ACC112 (cell line): ENCODE measurements around the gene AOPEP.
"Not testable (repeated sequence)": the region's sequence is repeated elsewhere in the genome, so short reads cannot be mapped to it uniquely, and the experiment has no call there.

Source experiments
- H2AFZ ChIP-seq: fragments of 200-600 bp; sonication (generic); one replicate; pipeline ENCODE4 v1.6.0; 2017; ENCODE audit warnings: antibody characterized with exemption, low read length; ENCODE audit not compliant: unreplicated experiment
- H3K27ac ChIP-seq: fragments of 200-600 bp; sonication (generic); 2 replicates; pipeline ENCODE4 v1.5.1; 2014; ENCODE audit warnings: low read depth, mild to moderate bottlenecking, antibody characterized with exemption, low read length, moderate library complexity
- H3K27me3 ChIP-seq: fragments of 200-600 bp; sonication (generic); 2 replicates; pipeline ENCODE4 v1.6.1; 2014; ENCODE audit warnings: mild to moderate bottlenecking, antibody characterized with exemption, low read length, moderate library complexity, mixed read lengths; ENCODE audit not compliant: insufficient read depth
- H3K36me3 ChIP-seq: fragments of 200-600 bp; sonication (generic); 2 replicates; pipeline ENCODE4 v1.6.1; 2016; ENCODE audit warnings: mild to moderate bottlenecking, antibody characterized with exemption, low read length, moderate library complexity, mixed read lengths; ENCODE audit not compliant: insufficient read depth
- H3K4me1 ChIP-seq: fragments of 200-600 bp; sonication (generic); one replicate; pipeline ENCODE4 v1.6.1; 2016; ENCODE audit warnings: low read length, mixed read lengths; ENCODE audit not compliant: insufficient read depth, unreplicated experiment, control insufficient read depth
- H3K4me3 ChIP-seq: fragments of 200-600 bp; sonication (generic); 2 replicates; pipeline ENCODE4 v1.5.1; 2014; ENCODE audit warnings: mild to moderate bottlenecking, low read depth, low read length
- H3K79me2 ChIP-seq: fragments of 200-600 bp; sonication (generic); one replicate; pipeline ENCODE4 v1.6.0; 2016; ENCODE audit warnings: low read length; ENCODE audit not compliant: control insufficient read depth, unreplicated experiment, insufficient read depth

The AOPEP gene

DNA sequence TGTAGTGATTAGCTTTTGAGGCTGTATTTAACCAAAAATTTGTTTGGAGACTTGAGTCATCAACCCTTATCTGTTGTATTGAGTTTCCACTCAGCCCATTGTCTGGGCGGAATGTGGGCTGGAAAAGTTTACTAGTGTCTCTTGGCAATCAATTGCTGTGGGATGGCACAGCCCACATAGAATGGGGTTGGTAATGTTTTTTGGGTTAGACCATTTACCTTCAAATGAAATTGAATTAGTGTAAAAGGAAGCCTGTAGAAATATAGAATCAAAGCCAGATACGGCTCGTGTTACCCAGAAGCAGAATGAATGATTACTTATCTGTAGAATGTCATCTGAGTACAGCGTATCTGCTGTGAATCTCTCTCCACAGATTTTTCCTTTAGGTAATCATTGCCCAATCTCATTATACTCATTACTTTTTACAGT is 142.9 kb downstream of the AOPEP start:
- Histone ChIP-seq H3K27ac (peak overlapping the region; percentile 99), H2AFZ (peak overlapping the region; percentile 4), H3K79me2 (peaks cover 10% of the 10 kb centered on the region), H3K4me1 (peaks cover 82% of the 10 kb centered on the region), H3K36me3 (no peaks in the 10 kb centered on the region), H3K4me3 (no peak overlapping the region), H3K27me3 (no peaks in the 10 kb centered on the region)

GRCh38 chr9:94870465-94870792 is 143.9 kb downstream of the AOPEP start:
- Histone ChIP-seq H3K4me3 (no peak overlapping the region), H3K36me3 (no peaks in the 10 kb centered on the region), H3K27me3 (no peaks in the 10 kb centered on the region), H3K4me1 (peaks cover 81% of the 10 kb centered on the region), H3K79me2 (peaks cover 6% of the 10 kb centered on the region), H3K27ac (peak overlapping the region; percentile 37), H2AFZ (no peak overlapping the region)

- Histone ChIP-seq H3K4me1 (peaks cover 75% of the 10 kb centered on the region), H3K4me3 (no peak overlapping the region), H3K36me3 (no peaks in the 10 kb centered on the region), H2AFZ (no peak overlapping the region), H3K27me3 (no peaks in the 10 kb centered on the region), H3K79me2 (peaks cover 2% of the 10 kb centered on the region), H3K27ac (peak overlapping the region; percentile 37; the same call in 1 of the 2 replicates)
Observed at GRCh38 chr9:94870793-94871558, 144.5 kb downstream of the AOPEP start.

- H3K4me3 ChIP-seq = no peak overlapping the region
- peaks cover 64% of the 10 kb centered on the region for H3K4me1 ChIP-seq
- no peaks in the 10 kb centered on the region for H3K36me3 ChIP-seq
- H2AFZ ChIP-seq = no peak overlapping the region
- no peaks in the 10 kb centered on the region for H3K79me2 ChIP-seq
- H3K27ac ChIP-seq = peak overlapping the region; percentile 80
- H3K27me3 ChIP-seq = no peaks in the 10 kb centered on the region
Observed at GRCh38 chr9:94872083-94872833, 145.8 kb downstream of the AOPEP start.

GRCh38 chr9:94872891-94873511 is 146.5 kb downstream of the AOPEP start:
- peak overlapping the region; percentile 80 for H3K27ac ChIP-seq

DNA sequence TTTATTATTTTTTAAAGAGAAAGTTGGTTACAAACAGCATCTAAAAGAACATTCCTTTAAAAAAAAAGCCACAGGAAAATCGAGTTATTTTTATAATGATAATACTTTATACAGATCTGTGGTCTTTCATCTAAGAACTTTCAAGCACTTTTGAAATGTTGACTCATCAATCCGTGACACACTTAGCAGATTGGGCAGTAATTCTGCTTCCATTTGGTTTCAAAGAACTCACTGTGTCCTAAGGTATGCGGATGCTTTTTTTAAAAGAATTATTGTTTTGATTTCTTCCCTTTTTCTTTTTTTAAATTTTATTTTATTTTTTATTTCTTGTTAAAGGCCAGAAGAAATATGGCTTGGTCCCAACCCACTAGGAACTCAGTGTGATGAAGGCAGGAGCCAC is 147.8 kb downstream of the AOPEP start:
- no peak overlapping the region for H3K4me3 ChIP-seq
- peaks cover 56% of the 10 kb centered on the region for H3K4me1 ChIP-seq
- no peaks in the 10 kb centered on the region for H3K27me3 ChIP-seq
- H3K27ac ChIP-seq = peak overlapping the region; percentile 80
- no peaks in the 10 kb centered on the region for H3K79me2 ChIP-seq
- H2AFZ ChIP-seq = no peak overlapping the region
- H3K36me3 ChIP-seq = no peaks in the 10 kb centered on the region

More at GRCh38 chr9:94872891-94873511, 146.5 kb downstream of the AOPEP start:
- no peak overlapping the region for H2AFZ ChIP-seq
- no peaks in the 10 kb centered on the region for H3K36me3 ChIP-seq
- no peaks in the 10 kb centered on the region for H3K79me2 ChIP-seq
- H3K27me3 ChIP-seq = no peaks in the 10 kb centered on the region
- H3K4me1 ChIP-seq = peaks cover 57% of the 10 kb centered on the region
- no peak overlapping the region for H3K4me3 ChIP-seq

DNA sequence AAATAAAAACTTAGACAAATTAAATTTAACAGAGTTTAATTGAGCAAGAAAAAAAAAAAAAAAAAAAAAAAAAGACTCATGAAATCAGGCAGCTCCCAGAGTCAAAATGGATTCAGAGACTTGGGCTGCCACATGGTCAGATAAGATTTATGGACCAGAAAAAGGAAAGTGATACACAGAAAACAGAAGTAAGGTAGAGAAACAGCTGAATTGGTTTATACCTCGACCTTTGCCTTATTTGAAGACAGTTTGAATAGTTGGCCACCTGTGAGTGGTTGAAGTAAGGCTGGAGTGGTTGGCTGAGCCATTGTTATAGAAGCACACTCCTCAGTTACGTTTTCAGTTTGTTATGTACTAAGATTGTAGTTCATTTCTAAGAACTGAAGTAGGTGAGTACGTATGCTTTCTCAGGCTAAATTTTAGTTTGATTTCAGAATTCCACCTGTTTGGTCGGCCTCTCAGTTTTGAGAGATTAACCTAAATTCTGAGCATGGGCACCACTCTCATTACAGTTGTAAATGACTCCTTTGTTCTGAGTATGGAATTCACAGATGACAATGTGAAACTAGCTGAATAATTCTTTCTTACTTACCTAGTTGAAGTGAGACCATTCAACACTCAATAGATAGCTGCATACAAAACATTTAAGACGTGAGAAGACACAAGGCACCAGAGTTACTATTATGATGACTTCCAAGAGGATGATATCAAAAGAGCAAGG is 149.0 kb downstream of the AOPEP start:
- Histone ChIP-seq H3K27ac (no peak overlapping the region), H3K36me3 (no peaks in the 10 kb centered on the region), H3K27me3 (no peaks in the 10 kb centered on the region), H3K79me2 (no peaks in the 10 kb centered on the region), H3K4me1 (peaks cover 48% of the 10 kb centered on the region), H3K4me3 (no peak overlapping the region), H2AFZ (no peak overlapping the region)

DNA sequence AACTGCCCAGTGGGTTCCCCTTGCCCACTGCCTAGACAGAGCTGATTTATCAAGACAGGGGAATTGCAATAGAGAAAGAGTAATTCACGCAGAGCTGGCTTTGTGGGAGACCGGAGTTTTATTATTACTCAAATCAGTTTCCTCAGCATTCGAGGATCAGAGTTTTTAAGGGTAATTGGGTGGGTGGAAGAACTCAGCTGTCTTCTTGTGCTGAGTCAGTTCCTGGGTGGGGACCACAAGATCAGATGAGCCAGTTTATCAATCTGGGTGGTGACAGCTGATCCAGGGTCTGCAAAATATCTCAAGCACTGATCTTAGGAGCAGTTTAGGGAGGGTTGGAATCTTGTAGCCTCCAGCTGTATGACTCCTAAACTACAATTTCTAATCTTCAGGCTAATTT is 152.3 kb downstream of the AOPEP start:
- not testable (repeated sequence) for H3K27me3 ChIP-seq, H3K36me3 ChIP-seq, H2AFZ ChIP-seq, H3K79me2 ChIP-seq
- Histone ChIP-seq H3K4me1 (peaks cover 22% of the 10 kb centered on the region), H3K4me3 (peak overlapping the region; percentile 45; the same call in 1 of the 2 replicates), H3K27ac (peak overlapping the region; percentile 53)

DNA sequence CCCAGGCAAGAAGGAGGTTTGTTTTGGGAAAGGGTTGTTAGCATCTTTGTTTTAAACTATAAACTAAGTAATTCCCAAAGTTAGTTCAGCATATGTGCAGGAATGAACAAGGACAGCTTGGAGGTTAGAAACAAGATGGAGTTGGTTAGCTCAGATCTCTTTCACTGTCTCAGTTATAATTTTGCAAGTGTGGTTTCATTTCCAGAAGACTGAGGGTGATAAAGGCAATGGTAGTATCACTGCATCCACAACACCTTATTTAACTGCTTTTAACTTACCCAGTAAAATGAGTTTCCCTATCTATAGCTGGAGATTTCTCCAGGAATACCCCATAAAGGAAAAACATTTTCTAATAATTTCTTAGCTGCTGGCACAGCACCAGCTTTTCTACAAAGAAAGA is 152.7 kb downstream of the AOPEP start:
- H3K4me3 ChIP-seq = no peak overlapping the region
- no peaks in the 10 kb centered on the region for H3K36me3 ChIP-seq
- no peaks in the 10 kb centered on the region for H3K27me3 ChIP-seq
- H3K4me1 ChIP-seq = peaks cover 21% of the 10 kb centered on the region
- H2AFZ ChIP-seq = no peak overlapping the region
- peak overlapping the region; percentile 27; the same call in 1 of the 2 replicates for H3K27ac ChIP-seq
- no peaks in the 10 kb centered on the region for H3K79me2 ChIP-seq

DNA sequence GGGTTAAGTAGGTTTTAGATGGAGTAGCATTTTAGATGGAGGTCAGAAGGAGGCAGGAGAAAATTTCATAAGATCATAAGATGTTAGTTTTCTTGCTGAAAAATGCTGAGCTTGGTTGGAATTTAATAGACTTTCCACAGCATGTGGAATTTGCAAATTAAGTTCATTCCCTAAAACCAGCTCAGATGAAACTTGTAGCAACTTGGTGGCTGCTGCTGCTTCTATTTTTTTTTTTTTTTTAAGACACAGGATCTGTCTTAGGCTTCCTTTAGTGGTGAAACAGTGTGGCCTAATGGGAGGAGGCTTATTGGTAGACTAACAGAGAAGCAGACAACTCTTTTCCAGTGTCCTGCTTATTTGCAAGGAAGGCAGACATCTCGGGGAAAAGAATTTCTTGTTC is 154.5 kb downstream of the AOPEP start:
- no peaks in the 10 kb centered on the region for H3K27me3 ChIP-seq
- H2AFZ ChIP-seq = no peak overlapping the region
- H3K4me1 ChIP-seq = peaks cover 21% of the 10 kb centered on the region
- H3K79me2 ChIP-seq = no peaks in the 10 kb centered on the region
- H3K27ac ChIP-seq = no peak overlapping the region
- no peaks in the 10 kb centered on the region for H3K36me3 ChIP-seq
- H3K4me3 ChIP-seq = no peak overlapping the region
